Measurements from ENCODE around the gene GIPC3. TPM values are rescaled to one million over a fixed set of nuclear protein-coding genes. Genes with fewer than 3 reads are reported as not detected.

Gene GIPC3
- total and polyA plus RNA-seq, 5 experiments from 2014 or later: 0.76 to 3.7 (median 3.0) TPM

- ATAC-seq (no peak), DNase-seq (no peak)
- Mint-ChIP-seq H3K4me3 (no peak overlapping the region), H3K36me3 (peaks cover 0 to 10% (median 7%) of the 10 kb centered on the region in 3 donors), H3K4me1 (peaks cover 11 to 27% (median 19%) of the 10 kb centered on the region in 4 donors), H3K9me3 (no peaks in the 10 kb centered on the region), H3K27me3 (no peaks in the 10 kb centered on the region), H3K27ac (peak overlapping the region in 2 of 10 donors; percentile 4 to 86)
- POLR2A ChIA-PET: no interaction called here
These were observed 25.8 kb downstream of the GIPC3 start for GRCh38 chr19:3610745-3611717.

DNA sequence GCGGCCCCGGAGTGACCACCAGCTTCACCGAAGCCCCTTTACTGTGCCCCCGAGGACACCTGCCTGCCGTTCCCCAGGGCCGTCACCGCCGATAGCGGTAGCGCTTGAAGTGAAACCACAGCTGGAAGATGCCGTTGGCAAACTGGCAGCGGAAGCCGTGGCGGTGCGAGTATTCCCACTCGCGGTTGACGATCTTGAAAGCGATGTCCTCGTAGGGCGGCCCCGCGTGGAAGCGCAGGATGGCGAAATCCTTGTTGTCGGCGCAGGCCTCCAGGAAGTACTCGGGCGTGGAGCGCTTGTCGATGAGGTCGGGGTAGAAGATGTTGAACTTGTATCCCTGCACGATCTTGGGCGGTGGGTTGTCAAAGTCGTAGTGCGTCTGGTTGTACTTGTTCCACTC lies 26.6 kb downstream of the GIPC3 start:
- DNase-seq (no peak), ATAC-seq (no peak)
- POLR2A ChIA-PET: interaction anchor here (0.6 to 0.9 kb wide), 2 partner anchors 29 to 55 kb away, joined by 3 read pairs; partner anchors contain the start of gene MFSD12
- H3K27ac Mint-ChIP-seq: no peak overlapping the region
- H3K36me3 Mint-ChIP-seq: peaks cover 0 to 10% (median 9%) of the 10 kb centered on the region in 3 donors
- peaks cover 11 to 27% (median 20%) of the 10 kb centered on the region in 4 donors for H3K4me1 Mint-ChIP-seq
- no peaks in the 10 kb centered on the region for H3K27me3 Mint-ChIP-seq
- no peaks in the 10 kb centered on the region for H3K9me3 Mint-ChIP-seq
- H3K4me3 Mint-ChIP-seq: no peak overlapping the region

GRCh38 chr19:3612330-3612729 lies 27.1 kb downstream of the GIPC3 start:
- peaks cover 0 to 11% (median 10%) of the 10 kb centered on the region in 3 donors for H3K36me3 Mint-ChIP-seq
- H3K4me1 Mint-ChIP-seq: peaks cover 12 to 28% (median 20%) of the 10 kb centered on the region in 4 donors
- ATAC-seq (no peak), DNase-seq (no peak)
- no peak overlapping the region for H3K27ac Mint-ChIP-seq
- POLR2A ChIA-PET: interaction anchor here (0.6 to 0.9 kb wide), 2 partner anchors 30 to 56 kb away, joined by 3 read pairs; partner anchors contain the start of gene MFSD12
- no peaks in the 10 kb centered on the region for H3K27me3 Mint-ChIP-seq
- no peak overlapping the region for H3K4me3 Mint-ChIP-seq
- H3K9me3 Mint-ChIP-seq: no peaks in the 10 kb centered on the region

- H3K27me3 Mint-ChIP-seq: no peaks in the 10 kb centered on the region
- DNase-seq (no peak), ATAC-seq (no peak)
- H3K4me1 Mint-ChIP-seq: peaks cover 10 to 27% (median 20%) of the 10 kb centered on the region in 4 donors
- peaks cover 0 to 11% (median 10%) of the 10 kb centered on the region in 3 donors for H3K36me3 Mint-ChIP-seq
- no peaks in the 10 kb centered on the region for H3K9me3 Mint-ChIP-seq
- POLR2A ChIA-PET: no interaction called here
- H3K27ac Mint-ChIP-seq: no peak overlapping the region
- no peak overlapping the region for H3K4me3 Mint-ChIP-seq
These were observed 27.8 kb downstream of the GIPC3 start for GRCh38 chr19:3612901-3613741.

DNA sequence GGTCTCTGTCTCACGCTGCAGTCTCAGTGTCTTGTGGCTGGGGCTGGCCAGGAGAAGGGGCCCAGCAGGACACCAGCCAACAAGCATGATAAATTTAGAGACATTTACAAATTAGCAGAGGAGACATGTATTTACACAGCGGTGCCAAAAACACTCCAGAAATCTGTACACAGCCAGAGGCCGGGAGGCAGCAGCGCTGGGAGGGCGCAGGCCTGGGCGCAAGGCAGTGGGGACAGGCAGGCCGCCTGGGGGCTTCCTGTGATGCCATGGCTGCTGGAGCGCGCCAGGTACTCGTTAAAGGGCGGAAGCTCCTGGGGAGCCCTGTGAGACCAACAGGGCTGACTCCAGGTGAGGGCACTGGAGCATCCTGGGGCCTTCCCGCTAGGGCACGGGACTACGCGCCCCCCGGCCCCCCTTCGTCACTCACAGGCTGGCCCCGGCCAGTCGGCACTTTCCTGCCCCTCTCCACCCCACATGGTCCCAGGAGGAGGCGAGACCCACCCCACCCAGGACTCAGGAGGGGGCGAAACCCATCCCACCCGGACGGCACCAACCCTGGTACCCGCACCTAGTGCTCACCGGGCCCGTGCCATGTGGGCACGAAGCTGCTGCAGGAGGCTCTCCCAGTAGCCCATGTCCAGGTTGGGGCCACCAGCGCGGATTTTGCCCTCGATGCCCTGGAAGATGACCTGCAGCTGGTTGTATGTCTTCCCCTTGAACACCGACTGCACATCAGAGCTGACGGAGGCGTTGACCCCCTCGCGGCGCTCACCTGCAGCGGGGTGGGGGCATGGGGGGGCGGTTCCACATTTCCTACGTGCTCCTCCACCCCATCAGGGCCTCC lies 28.8 kb downstream of the GIPC3 start:
- no peak overlapping the region for H3K4me3 Mint-ChIP-seq

GRCh38 chr19:3614858-3615505 lies 29.7 kb downstream of the GIPC3 start:
- POLR2A ChIA-PET: interaction anchor here (1.1 to 1.3 kb wide), 2 partner anchors 10 to 57 kb away, joined by 4 read pairs; partner anchors contain the start of gene MFSD12

More for the DNA sequence above, 28.8 kb downstream of the GIPC3 start:
- H3K4me1 Mint-ChIP-seq: peaks cover 9 to 24% (median 19%) of the 10 kb centered on the region in 4 donors
- no peaks in the 10 kb centered on the region for H3K9me3 Mint-ChIP-seq
- DNase-seq (no peak), ATAC-seq (no peak)
- peaks cover 0 to 13% (median 10%) of the 10 kb centered on the region in 3 donors for H3K36me3 Mint-ChIP-seq
- POLR2A ChIA-PET: no interaction called here
- peak overlapping the region in 1 of 10 donors; percentile 67 for H3K27ac Mint-ChIP-seq
- no peaks in the 10 kb centered on the region for H3K27me3 Mint-ChIP-seq

GRCh38 chr19:3615524-3616135 lies 30.4 kb downstream of the GIPC3 start:
- H3K4me3 Mint-ChIP-seq: no peak overlapping the region
- no peak overlapping the region for H3K27ac Mint-ChIP-seq
- ATAC-seq (no peak), DNase-seq (no peak)
- peaks cover 0 to 15% (median 8%) of the 10 kb centered on the region in 3 donors for H3K36me3 Mint-ChIP-seq
- POLR2A ChIA-PET: interaction anchor here (1.1 to 7.3 kb wide), 3 partner anchors 11 to 58 kb away, joined by 4 to 39 read pairs (median 4); partner anchors contain the start of genes GIPC3 and MFSD12
- H3K9me3 Mint-ChIP-seq: no peaks in the 10 kb centered on the region
- H3K4me1 Mint-ChIP-seq: peaks cover 6 to 18% (median 15%) of the 10 kb centered on the region in 4 donors
- H3K27me3 Mint-ChIP-seq: no peaks in the 10 kb centered on the region

More at GRCh38 chr19:3614858-3615505, 29.7 kb downstream of the GIPC3 start:
- H3K4me3 Mint-ChIP-seq: no peak overlapping the region
- no peak overlapping the region for H3K27ac Mint-ChIP-seq
- H3K4me1 Mint-ChIP-seq: peaks cover 6 to 19% (median 15%) of the 10 kb centered on the region in 4 donors
- no peaks in the 10 kb centered on the region for H3K9me3 Mint-ChIP-seq
- ATAC-seq (no peak), DNase-seq (no peak)
- no peaks in the 10 kb centered on the region for H3K27me3 Mint-ChIP-seq
- peaks cover 0 to 17% (median 10%) of the 10 kb centered on the region in 3 donors for H3K36me3 Mint-ChIP-seq

DNA sequence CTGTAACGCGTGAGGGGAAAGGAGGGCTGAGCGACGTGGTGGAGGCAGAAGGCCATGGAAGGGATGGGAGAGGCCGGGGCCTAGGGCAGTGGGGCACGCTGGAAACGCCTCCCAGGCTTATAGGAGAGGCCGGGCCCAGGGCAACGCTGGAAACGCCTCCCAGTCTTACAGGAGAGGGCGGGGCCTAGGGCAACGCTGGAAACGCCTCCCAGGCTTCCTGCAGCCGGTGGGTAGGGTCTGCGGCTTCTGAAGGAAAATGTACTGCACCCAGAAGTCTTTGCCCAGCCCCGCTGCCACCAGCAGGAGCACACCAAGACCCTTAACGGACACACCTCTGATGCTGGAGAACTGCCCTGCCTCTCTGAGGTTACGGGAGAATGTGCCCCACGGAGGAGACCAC lies 32.2 kb downstream of the GIPC3 start:
- H3K27ac Mint-ChIP-seq: peak overlapping the region in 9 of 10 donors; percentile 16 to 77 (median 46)
- peak in 4 of 10 donors; percentile 17 to 36 (median 34) for DNase-seq
- H3K27me3 Mint-ChIP-seq: no peaks in the 10 kb centered on the region
- H3K4me3 Mint-ChIP-seq: peak overlapping the region in 7 of 10 donors; percentile 7 to 74 (median 59)
- peaks cover 7 to 18% (median 15%) of the 10 kb centered on the region in 4 donors for H3K4me1 Mint-ChIP-seq
- H3K9me3 Mint-ChIP-seq: no peaks in the 10 kb centered on the region
- peak; percentile 73 to 81 for ATAC-seq
- POLR2A ChIA-PET: interaction anchor here (7.3 kb wide), 1 partner anchor 32 kb away, joined by 39 read pairs; the partner anchor contains the start of gene GIPC3
- H3K36me3 Mint-ChIP-seq: peaks cover 0 to 25% (median 2%) of the 10 kb centered on the region in 3 donors

GRCh38 chr19:3618144-3618810 lies 33.0 kb downstream of the GIPC3 start:
- Mint-ChIP-seq H3K27ac (peak overlapping the region in 1 of 10 donors; percentile 13), H3K4me3 (peak overlapping the region in 1 of 10 donors; percentile 45), H3K27me3 (no peaks in the 10 kb centered on the region), H3K36me3 (peaks cover 0 to 28% (median 2%) of the 10 kb centered on the region in 3 donors), H3K9me3 (no peaks in the 10 kb centered on the region), H3K4me1 (peaks cover 7 to 20% (median 16%) of the 10 kb centered on the region in 4 donors)
- DNase-seq: peak; percentile 19 to 74 (median 54)
- peak; percentile 61 to 64 for ATAC-seq
- POLR2A ChIA-PET: interaction anchor here (7.3 kb wide), 1 partner anchor 33 kb away, joined by 39 read pairs; the partner anchor contains the start of gene GIPC3

All from naive thymus-derived CD8-positive, alpha-beta T cell (primary cell).